GM12873 (cell line): ENCODE results near the gene CYP2W1.

Source experiments
- TF ChIP-seq, protein P1 (sequence below): IDR thresholded peaks from 2 replicates; pipeline ENCODE4 v1.5.1; 2012; ENCODE audit warnings: low read depth, mild to moderate bottlenecking, moderate library complexity, low read length, control low read depth; ENCODE audit not compliant: insufficient read depth; ENCODE audit errors: missing control alignments

The CYP2W1 gene

GRCh38 chr7:1008733-1009363, 25.9 kb downstream of the CYP2W1 start:
- TF ChIP-seq, protein P1, sequence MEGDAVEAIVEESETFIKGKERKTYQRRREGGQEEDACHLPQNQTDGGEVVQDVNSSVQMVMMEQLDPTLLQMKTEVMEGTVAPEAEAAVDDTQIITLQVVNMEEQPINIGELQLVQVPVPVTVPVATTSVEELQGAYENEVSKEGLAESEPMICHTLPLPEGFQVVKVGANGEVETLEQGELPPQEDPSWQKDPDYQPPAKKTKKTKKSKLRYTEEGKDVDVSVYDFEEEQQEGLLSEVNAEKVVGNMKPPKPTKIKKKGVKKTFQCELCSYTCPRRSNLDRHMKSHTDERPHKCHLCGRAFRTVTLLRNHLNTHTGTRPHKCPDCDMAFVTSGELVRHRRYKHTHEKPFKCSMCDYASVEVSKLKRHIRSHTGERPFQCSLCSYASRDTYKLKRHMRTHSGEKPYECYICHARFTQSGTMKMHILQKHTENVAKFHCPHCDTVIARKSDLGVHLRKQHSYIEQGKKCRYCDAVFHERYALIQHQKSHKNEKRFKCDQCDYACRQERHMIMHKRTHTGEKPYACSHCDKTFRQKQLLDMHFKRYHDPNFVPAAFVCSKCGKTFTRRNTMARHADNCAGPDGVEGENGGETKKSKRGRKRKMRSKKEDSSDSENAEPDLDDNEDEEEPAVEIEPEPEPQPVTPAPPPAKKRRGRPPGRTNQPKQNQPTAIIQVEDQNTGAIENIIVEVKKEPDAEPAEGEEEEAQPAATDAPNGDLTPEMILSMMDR: no peak

GRCh38 chr7:1009747-1010146, 26.8 kb downstream of the CYP2W1 start:
- TF ChIP-seq, protein P1: no peak

DNA sequence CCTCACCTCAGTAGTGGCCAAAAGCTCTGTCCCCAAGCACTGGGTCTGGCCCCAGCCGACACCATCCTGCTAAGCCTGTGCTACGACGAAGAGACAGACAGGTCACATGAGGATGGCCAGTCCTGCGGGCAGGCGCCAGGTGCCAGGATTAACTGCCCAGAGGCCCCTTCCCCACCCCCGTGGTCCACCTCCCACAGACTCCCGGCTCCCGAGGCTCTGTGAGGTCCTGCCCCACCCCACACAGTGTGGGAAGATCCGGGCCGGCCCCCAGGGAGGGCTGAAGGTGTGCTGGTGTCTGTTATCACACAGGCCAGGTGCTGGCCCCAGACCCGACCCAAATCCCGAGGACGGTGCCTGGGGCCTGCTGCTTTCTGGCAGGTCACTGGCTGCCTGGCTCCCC, 27.2 kb downstream of the CYP2W1 start:
- TF ChIP-seq, protein P1: no peak

DNA sequence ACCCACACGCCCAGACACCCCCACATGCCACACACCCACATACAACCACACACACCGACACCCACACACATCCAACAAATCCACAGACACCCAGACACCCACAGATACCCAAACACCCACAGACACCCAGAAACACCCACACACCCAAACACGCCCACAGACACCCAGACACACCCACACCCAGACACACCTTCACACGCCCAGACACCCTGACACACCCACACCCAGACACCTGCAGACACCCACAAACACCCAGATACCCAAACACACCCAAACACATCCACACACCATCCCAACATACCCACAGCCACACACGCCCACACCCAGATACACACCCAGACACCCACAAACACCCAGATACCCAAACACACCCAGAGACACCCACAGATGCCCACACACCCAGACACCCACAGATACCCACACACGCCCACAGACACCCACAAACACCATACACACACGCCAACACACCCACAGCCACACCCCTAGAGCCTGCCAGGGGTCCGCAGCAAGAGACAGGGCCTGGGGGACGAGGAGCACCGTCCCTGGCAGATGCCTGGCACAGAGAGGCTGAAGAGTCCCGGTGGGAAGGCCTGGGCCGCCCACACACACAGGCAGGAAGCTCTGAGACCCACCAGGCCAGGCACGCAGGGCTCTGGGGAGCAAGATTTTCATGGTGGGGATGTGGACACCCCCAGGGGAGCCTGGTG, 28.5 kb downstream of the CYP2W1 start:
- TF ChIP-seq, protein P1: no peak

GRCh38 chr7:1012004-1012715, 29.2 kb downstream of the CYP2W1 start:
- TF ChIP-seq, protein P1: no peak

- TF ChIP-seq, protein P1: no peak
These were observed 29.7 kb downstream of the CYP2W1 start for GRCh38 chr7:1012716-1013095.

DNA sequence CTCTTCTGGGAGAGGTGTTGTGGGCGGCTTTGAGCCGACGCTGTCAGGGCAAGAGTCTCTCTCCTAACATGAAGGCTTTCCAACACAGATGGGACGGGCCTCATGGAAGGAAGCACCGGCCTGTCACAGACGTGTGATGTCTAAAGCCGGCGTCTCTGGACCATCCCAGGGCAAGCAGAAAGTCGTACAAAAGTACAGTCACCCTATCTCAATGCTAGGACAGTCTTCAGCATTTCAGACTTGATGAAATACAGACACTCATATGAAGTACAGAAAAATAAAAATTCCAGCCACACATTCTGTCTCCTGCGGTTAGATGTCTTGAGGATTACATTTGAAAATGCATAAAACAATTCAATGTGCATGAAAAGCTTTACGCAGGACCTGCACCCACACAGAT, 30.6 kb downstream of the CYP2W1 start:
- TF ChIP-seq, protein P1: no peak
